NCI-H82 (cell line): Measurements from ENCODE around the gene DAPP1.

Source experiments
- DNase-seq: peaks from one replicate; lab custom pipeline; 2025; lab: John Stamatoyannopoulos, UW

DAPP1 gene

DNA sequence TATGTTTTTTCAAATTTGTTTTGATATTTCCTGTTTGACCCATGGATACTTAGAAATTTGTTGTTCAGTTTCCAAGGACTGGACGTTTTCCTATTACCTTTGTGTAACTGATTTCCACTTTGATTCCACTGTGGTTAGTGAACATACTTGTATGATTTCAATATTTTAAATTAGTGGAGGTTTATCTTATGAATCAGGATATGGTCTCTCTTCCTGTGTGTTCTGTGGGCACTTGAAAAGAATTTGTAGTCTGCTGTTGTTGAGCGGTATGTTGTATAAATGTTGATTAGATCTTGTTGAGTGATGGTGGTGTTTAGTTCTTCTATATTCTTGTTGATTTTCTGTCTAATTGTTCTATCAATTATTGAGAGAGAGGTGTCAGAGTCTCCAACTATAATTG is 98.8 kb downstream of the DAPP1 start:
- no peak for DNase-seq

DNA sequence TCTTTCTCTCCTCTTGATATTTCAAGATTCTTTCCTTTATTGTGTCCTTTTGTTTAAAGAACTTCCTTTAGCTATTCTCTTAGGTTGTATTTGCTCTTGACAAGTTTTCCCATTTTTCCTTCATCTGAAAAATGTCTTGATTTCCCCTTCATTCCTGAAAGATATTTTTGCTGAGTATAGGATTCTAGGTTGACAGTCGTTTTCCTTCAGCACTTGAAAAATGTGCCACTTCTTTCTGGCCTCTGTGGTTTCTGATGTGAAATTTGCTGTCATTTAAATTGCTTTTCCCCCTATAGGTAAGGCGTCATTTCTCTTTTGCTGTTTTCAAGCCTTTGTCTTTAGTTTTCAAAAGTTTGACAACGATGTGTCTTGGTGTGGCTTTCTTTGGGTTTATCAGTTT is 100.9 kb downstream of the DAPP1 start:
- DNase-seq, result no peak

DNA sequence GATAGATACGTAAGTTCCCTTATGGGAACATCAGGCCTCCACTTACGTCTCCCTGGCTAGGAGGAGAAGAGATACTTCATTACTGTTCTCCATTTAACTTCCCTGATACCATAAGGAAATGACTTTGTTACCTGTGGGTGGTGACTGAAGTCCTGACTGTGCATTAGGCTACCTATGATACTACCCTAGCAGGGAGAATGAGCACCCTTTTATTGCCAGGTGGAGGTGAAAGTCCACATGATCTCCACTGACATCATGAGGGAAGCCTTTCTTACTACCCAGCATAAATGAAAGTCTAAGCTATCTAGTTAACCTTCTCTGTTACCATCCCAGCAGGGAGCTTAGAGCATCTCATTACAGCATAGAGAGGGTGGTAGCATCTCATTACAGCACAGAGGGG is 102.0 kb downstream of the DAPP1 start:
- no peak for DNase-seq
